ENCODE results near the gene DPH7. TPM values are rescaled to one million over a fixed set of nuclear protein-coding genes. Genes with fewer than 3 reads are reported as not detected.
A peak's percentile ranks its signal among the peaks of the same experiment; 100 is the strongest.

DPH7 gene
- total and polyA plus RNA-seq, 2 experiments from 2014 or later = 28.3 to 36.9 TPM

GRCh38 chr9:137619240-137620047 is 40.7 kb upstream of the DPH7 start:
- H3K27me3 ChIP-seq = no peaks in the 10 kb centered on the region
- peaks cover 78% of the 10 kb centered on the region for H3K79me2 ChIP-seq
- TF ChIP-seq CTCF (IDR thresholded peaks at IDR 0.05; ENCODE audit: poor library complexity) = no peak
- TF ChIP-seq EZH2 (IDR thresholded peaks at IDR 0.05; ENCODE audit: borderline replicate concordance) = no peak
- TF ChIP-seq EZH2phosphoT487 (IDR thresholded peaks at IDR 0.05; ENCODE audit: low read depth, severe bottlenecking, unreplicated experiment) = no peak
- peaks cover 21% of the 10 kb centered on the region for H3K4me1 ChIP-seq (ENCODE audit: insufficient read depth)
- peak overlapping the region; percentile 81 for H3K27ac ChIP-seq
- peaks cover 46% of the 10 kb centered on the region for H4K20me1 ChIP-seq (ENCODE audit: insufficient read depth, poor library complexity, severe bottlenecking)
- peak overlapping the region; percentile 1 for H2AFZ ChIP-seq
- peak; percentile 60 for DNase-seq (ENCODE audit: low spot score)
- H3K4me3 ChIP-seq = peak overlapping the region; percentile 44
- WGBS (ENCODE audit: low lambda C conversion rate, missing lambda C conversion rate) = 2% methylated on average over 19 of the region's 58 CpGs
- H3K9me2 ChIP-seq (replicated peaks; ENCODE audit: insufficient read depth) = no peaks in the 10 kb centered on the region
- H3K4me2 ChIP-seq = peak overlapping the region; percentile 81
- H3K36me3 ChIP-seq (replicated peaks; ENCODE audit: insufficient read depth, low read depth) = no peaks in the 10 kb centered on the region
- H3K9me3 ChIP-seq (ENCODE audit: low read depth) = no peaks in the 10 kb centered on the region

- H3K9me2 ChIP-seq (replicated peaks; ENCODE audit: insufficient read depth) = no peaks in the 10 kb centered on the region
- TF ChIP-seq CTCF (IDR thresholded peaks at IDR 0.05; ENCODE audit: poor library complexity) (no peak), EZH2phosphoT487 (IDR thresholded peaks at IDR 0.05; ENCODE audit: low read depth, severe bottlenecking, unreplicated experiment) (no peak), EZH2 (IDR thresholded peaks at IDR 0.05; ENCODE audit: borderline replicate concordance) (no peak)
- no peaks in the 10 kb centered on the region for H3K27me3 ChIP-seq
- peak within 1 kb of the TSS; percentile 14 for H2AFZ ChIP-seq
- peak; percentile 95 for DNase-seq (ENCODE audit: low spot score)
- H4K20me1 ChIP-seq (ENCODE audit: insufficient read depth, poor library complexity, severe bottlenecking) = peaks cover 36% of the 10 kb centered on the region
- H3K9me3 ChIP-seq (ENCODE audit: low read depth) = no peaks in the 10 kb centered on the region
- H3K36me3 ChIP-seq (replicated peaks; ENCODE audit: insufficient read depth, low read depth) = no peaks in the 10 kb centered on the region
- H3K79me2 ChIP-seq = peaks cover 74% of the 10 kb centered on the region
- peaks cover 21% of the 10 kb centered on the region for H3K4me1 ChIP-seq (ENCODE audit: insufficient read depth)
- peak within 1 kb of the TSS; percentile 90 for H3K4me2 ChIP-seq
- 1% methylated on average over 54 of the region's 94 CpGs for WGBS (ENCODE audit: low lambda C conversion rate, missing lambda C conversion rate)
- H3K27ac ChIP-seq = peak within 1 kb of the TSS; percentile 92
- peak within 1 kb of the TSS; percentile 44 for H3K4me3 ChIP-seq
Measured at GRCh38 chr9:137618105-137619067, 39.7 kb upstream of the DPH7 start, which contains the start of gene EHMT1. EHMT1 (plus strand) TSS chr9:137619005; CDS start chr9:137619029, 24 bp downstream.

GRCh38 chr9:137615387-137615871 is 36.7 kb upstream of the DPH7 start:
- Histone ChIP-seq H3K4me1 (ENCODE audit: insufficient read depth) (peaks cover 41% of the 10 kb centered on the region), H3K4me3 (no peak overlapping the region)
- 96% methylated on average over 18 of the region's 19 CpGs for WGBS (ENCODE audit: low lambda C conversion rate, missing lambda C conversion rate)

More at GRCh38 chr9:137615387-137615871, 36.7 kb upstream of the DPH7 start:
- H3K4me2 ChIP-seq = no peak overlapping the region
- no peak for DNase-seq (ENCODE audit: low spot score)
- no peak overlapping the region for H3K27ac ChIP-seq
- TF ChIP-seq EZH2phosphoT487 (IDR thresholded peaks at IDR 0.05; ENCODE audit: low read depth, severe bottlenecking, unreplicated experiment) (no peak), EZH2 (IDR thresholded peaks at IDR 0.05; ENCODE audit: borderline replicate concordance) (no peak), CTCF (IDR thresholded peaks at IDR 0.05; ENCODE audit: poor library complexity) (no peak)
- H3K9me2 ChIP-seq (replicated peaks; ENCODE audit: insufficient read depth) = no peaks in the 10 kb centered on the region
- H3K79me2 ChIP-seq = peaks cover 64% of the 10 kb centered on the region
- no peaks in the 10 kb centered on the region for H3K9me3 ChIP-seq (ENCODE audit: low read depth)
- H4K20me1 ChIP-seq (ENCODE audit: insufficient read depth, poor library complexity, severe bottlenecking) = peaks cover 6% of the 10 kb centered on the region
- no peak overlapping the region for H2AFZ ChIP-seq
- no peaks in the 10 kb centered on the region for H3K36me3 ChIP-seq (replicated peaks; ENCODE audit: insufficient read depth, low read depth)
- H3K27me3 ChIP-seq = no peaks in the 10 kb centered on the region

Measured in hepatocyte (in vitro differentiated cells).